Muscle of leg (tissue), 11 donors: Measurements from ENCODE around the gene PLXNA4. TPM values are rescaled to one million over a fixed set of nuclear protein-coding genes. Genes with fewer than 3 reads are reported as not detected.

Source experiments
- DNase-seq: peaks from one replicate; pipeline ENCODE4 v3.0.0; 2013
- H3K27ac ChIP-seq: one replicate; pipeline ENCODE4 v1.5.1; 2013; ENCODE audit warnings: mild to moderate bottlenecking, low read length, control low read depth
- H3K27me3 ChIP-seq: one replicate; pipeline ENCODE4 v1.6.1; 2013; ENCODE audit warnings: low read length; ENCODE audit not compliant: control insufficient read depth, insufficient read depth
- H3K36me3 ChIP-seq: one replicate; pipeline ENCODE4 v1.6.1; 2013; ENCODE audit warnings: low read length; ENCODE audit not compliant: control insufficient read depth, insufficient read depth
- H3K4me1 ChIP-seq: one replicate; pipeline ENCODE4 v1.6.1; 2013; ENCODE audit warnings: low read length; ENCODE audit not compliant: control insufficient read depth, insufficient read depth
- H3K4me3 ChIP-seq: one replicate; pipeline ENCODE4 v1.5.1; 2013; ENCODE audit warnings: low read length, control low read depth
- H3K9me3 ChIP-seq: replicated peaks from 2 replicates; pipeline ENCODE4 v1.6.1; 2013; ENCODE audit warnings: low read depth, low read length; ENCODE audit not compliant: control insufficient read depth
- WGBS: methylation state at CpG from one replicate; pipeline ENCODE4 v1.1.5; 2013; ENCODE audit warnings: missing lambda C conversion rate; ENCODE audit not compliant: insufficient coverage; 5-methylcytosine and 5-hydroxymethylcytosine counted together
- polyA plus RNA-seq, 8 donors: library from polyadenylated mRNA; unstranded; fragments of 120-200 nt; gene quantifications; one replicate each; pipeline versions ENCODE4 v1.2.1 to v1.2.3, GENCODE V29; 2013; ENCODE audit warnings: inconsistent platforms in 1 of 8, low replicate concordance in 1 of 8; ENCODE audit not compliant: insufficient read length in 8 of 8, insufficient read depth in 1 of 8
- total RNA-seq: library from RNA; stranded (reverse); fragments of 120-200 nt; gene quantifications from one replicate; pipeline ENCODE4 v1.2.4, GENCODE V29; 2013

The PLXNA4 gene
- total and polyA plus RNA-seq, 9 donors, result 1.3 to 3.3 (median 2.1) TPM

DNA sequence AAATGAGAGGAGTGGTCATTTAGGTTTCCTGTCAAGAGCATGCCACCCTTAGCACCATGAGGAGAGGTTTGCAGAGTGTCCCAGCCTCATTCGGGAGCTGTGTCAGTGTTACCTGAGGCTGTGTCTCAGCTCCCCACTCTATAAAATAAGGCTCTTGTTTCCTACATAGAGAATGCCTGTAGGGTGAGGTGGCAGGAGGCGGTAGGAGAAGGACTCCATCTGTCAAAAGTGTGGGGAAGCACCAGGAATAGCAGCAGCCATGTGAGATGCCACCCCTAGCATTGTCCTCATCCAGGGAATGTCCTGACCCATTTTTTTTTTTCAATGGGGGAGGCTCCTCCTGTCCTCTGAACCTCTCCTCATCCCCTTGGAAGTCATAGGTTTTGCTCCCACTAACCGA is 451.2 kb downstream of the PLXNA4 start:
- no peaks in the 10 kb centered on the region for H3K4me1 ChIP-seq
- H3K27me3 ChIP-seq, result peaks cover 5% of the 10 kb centered on the region
- no peak overlapping the region for H3K4me3 ChIP-seq
- no CpG with 5 or more reads among the region's 3 CpGs for WGBS
- DNase-seq, result no peak
- H3K27ac ChIP-seq, result no peak overlapping the region
- no peaks in the 10 kb centered on the region for H3K36me3 ChIP-seq
- no peaks in the 10 kb centered on the region for H3K9me3 ChIP-seq

DNA sequence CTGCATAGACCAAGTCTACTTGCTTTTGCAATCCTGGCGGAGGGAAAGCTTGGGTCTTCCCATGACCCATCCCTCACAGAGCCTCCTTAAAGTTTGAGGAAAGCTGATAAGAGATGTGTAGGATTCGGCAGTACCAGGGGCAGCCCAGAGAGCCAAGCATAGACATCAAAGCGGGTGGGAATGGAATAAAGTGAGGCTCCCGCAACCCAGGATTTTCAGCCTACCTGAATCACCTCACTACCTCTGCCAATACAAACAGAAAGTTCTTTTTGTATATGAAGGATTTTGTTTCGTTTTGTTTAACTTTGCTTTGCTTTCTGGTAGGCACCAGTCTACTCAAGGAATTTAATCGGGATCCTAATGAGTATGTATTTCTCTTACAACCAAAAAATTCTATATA is 451.7 kb downstream of the PLXNA4 start:
- Histone ChIP-seq H3K4me1 (no peaks in the 10 kb centered on the region), H3K9me3 (no peaks in the 10 kb centered on the region)
- no CpG with 5 or more reads among the region's 6 CpGs for WGBS

DNA sequence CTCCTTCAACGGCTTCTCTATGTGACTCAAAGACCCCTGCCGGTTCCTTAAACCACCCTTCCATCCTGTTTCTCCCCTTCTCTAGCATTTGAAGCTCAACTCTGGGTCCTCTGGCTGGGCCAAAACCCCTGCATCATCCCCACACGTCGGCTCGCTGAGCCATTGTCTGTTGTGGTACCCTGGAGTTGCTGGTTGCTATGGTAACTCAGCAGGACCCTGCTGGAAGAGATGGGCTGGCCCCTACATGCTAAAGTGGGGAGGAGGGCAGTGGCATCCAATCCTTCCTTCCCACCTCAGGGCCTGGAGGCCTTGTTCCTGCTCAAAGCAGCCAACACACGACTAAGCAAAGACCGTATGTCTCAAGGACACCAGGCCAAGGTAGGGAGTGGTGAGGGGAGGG is 452.5 kb downstream of the PLXNA4 start:
- Histone ChIP-seq H3K9me3 (no peaks in the 10 kb centered on the region), H3K4me1 (no peaks in the 10 kb centered on the region), H3K27ac (no peak overlapping the region), H3K36me3 (no peaks in the 10 kb centered on the region), H3K27me3 (peaks cover 5% of the 10 kb centered on the region), H3K4me3 (no peak overlapping the region)
- no peak for DNase-seq
- WGBS, result 60% methylated on average over 2 of the region's 7 CpGs

More for the DNA sequence above, 451.7 kb downstream of the PLXNA4 start:
- Histone ChIP-seq H3K4me3 (no peak overlapping the region), H3K27me3 (peaks cover 5% of the 10 kb centered on the region), H3K27ac (no peak overlapping the region), H3K36me3 (no peaks in the 10 kb centered on the region)
- DNase-seq, result no peak

DNA sequence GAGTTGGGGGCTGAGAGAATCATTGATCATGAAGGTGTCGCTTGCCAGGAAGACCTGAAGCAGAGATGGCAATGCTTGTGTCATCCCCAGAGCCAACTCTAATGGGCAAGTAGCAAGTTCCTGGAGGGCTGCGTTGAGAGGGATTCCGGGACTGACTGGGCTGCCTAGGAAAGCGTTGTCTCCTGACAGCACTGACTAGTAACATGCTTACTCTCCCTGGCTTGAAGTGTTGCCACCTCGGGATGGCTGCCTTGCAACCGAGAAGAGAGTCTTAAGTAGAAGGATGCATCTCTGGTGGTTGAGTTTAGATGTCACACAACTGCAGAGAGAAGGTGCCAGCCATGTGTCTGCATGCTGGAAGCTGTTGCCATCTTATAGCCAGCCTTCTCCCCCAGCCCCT is 453.4 kb downstream of the PLXNA4 start:
- no peak overlapping the region for H3K4me3 ChIP-seq
- no peaks in the 10 kb centered on the region for H3K9me3 ChIP-seq
- no peak overlapping the region for H3K27ac ChIP-seq
- H3K4me1 ChIP-seq, result no peaks in the 10 kb centered on the region
- H3K27me3 ChIP-seq, result peaks cover 5% of the 10 kb centered on the region
- DNase-seq, result no peak
- no peaks in the 10 kb centered on the region for H3K36me3 ChIP-seq
- WGBS, result 87% methylated on average over 3 of the region's 6 CpGs

DNA sequence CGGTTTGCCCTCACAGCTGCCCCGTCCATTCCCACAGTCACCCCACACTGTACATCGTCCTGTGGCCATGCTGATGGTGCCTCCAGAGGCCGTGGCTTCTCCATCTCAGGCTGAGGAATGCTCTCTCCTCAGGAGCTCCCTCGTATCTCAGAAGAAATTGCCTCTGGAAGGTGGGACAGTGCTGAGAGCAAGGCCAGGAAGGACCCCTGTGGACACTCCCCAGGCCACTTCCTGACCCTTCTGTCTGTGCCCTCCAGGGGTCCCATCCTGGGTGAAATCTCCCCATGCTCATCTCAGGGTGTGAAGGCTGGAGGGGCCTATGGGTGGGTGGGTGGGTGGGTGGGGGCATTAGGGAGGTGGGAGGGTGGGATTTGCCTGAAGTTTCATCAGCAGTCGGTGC is 454.3 kb downstream of the PLXNA4 start:
- WGBS, result no CpG with 5 or more reads among the region's 6 CpGs
- H3K27me3 ChIP-seq, result peaks cover 5% of the 10 kb centered on the region
- H3K4me1 ChIP-seq, result no peaks in the 10 kb centered on the region
- no peak overlapping the region for H3K4me3 ChIP-seq
- no peaks in the 10 kb centered on the region for H3K9me3 ChIP-seq
- H3K27ac ChIP-seq, result no peak overlapping the region
- no peak for DNase-seq
- no peaks in the 10 kb centered on the region for H3K36me3 ChIP-seq

GRCh38 chr7:132118641-132119040 is 457.6 kb downstream of the PLXNA4 start:
- Histone ChIP-seq H3K4me1 (peaks cover 8% of the 10 kb centered on the region), H3K27ac (no peak overlapping the region), H3K9me3 (no peaks in the 10 kb centered on the region), H3K27me3 (peaks cover 5% of the 10 kb centered on the region), H3K36me3 (no peaks in the 10 kb centered on the region), H3K4me3 (no peak overlapping the region)
- WGBS, result no CpG with 5 or more reads among the region's 1 CpG
- DNase-seq, result no peak

DNA sequence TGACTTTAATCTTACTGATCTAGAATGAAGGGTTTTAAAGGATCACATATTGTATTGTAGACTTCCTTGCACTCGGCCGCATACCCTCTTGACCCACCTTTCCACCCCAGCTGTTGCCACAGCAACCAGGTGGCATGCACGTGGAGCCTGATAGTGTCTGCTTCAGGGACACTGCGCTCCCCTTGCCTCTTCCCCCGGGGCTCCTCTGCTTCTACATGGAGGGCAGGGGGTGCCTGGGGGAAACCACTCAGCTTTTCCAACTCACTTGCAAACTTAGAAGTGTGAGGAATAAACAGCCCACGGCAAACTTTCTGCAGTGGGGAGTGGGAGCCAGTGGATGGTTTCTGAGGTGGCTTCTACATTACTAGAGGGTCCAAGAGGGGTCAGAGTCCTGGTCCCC is 458.6 kb downstream of the PLXNA4 start:
- no CpG with 5 or more reads among the region's 6 CpGs for WGBS
- no peak for DNase-seq
- Histone ChIP-seq H3K4me3 (no peak overlapping the region), H3K27me3 (peaks cover 3% of the 10 kb centered on the region), H3K36me3 (no peaks in the 10 kb centered on the region), H3K4me1 (peaks cover 18% of the 10 kb centered on the region), H3K27ac (no peak overlapping the region), H3K9me3 (no peaks in the 10 kb centered on the region)

- Histone ChIP-seq H3K4me3 (no peak overlapping the region), H3K27ac (no peak overlapping the region), H3K9me3 (no peaks in the 10 kb centered on the region), H3K36me3 (no peaks in the 10 kb centered on the region), H3K4me1 (peaks cover 21% of the 10 kb centered on the region), H3K27me3 (peaks cover 3% of the 10 kb centered on the region)
- DNase-seq, result no peak
- no CpG with 5 or more reads among the region's 3 CpGs for WGBS
Measured at GRCh38 chr7:132117181-132117580, 459.1 kb downstream of the PLXNA4 start.

DNA sequence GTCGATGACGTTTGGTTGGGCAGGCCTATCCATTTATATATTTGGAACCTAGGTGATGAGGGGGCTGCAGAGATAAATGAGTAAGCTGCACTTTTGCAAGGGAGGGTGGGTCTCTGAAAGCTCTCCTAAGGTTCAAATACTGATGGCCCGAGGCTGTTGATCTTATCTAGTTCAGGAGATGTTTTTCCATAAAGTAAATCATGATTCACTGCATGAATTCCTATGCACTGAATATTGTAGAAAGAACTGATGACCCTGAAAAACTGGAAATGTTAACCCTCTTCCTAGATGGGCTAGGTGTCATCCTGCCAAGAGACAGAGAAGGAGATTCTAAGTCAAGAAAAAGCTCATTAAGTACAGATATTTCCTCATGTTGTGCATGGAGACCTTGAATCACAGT is 459.9 kb downstream of the PLXNA4 start:
- H3K27ac ChIP-seq, result no peak overlapping the region
- H3K4me3 ChIP-seq, result no peak overlapping the region
- H3K9me3 ChIP-seq, result no peaks in the 10 kb centered on the region
- 100% methylated on average over 1 of the region's 3 CpGs for WGBS
- H3K36me3 ChIP-seq, result no peaks in the 10 kb centered on the region
- peaks cover 3% of the 10 kb centered on the region for H3K27me3 ChIP-seq
- no peak for DNase-seq
- peaks cover 24% of the 10 kb centered on the region for H3K4me1 ChIP-seq

- H3K9me3 ChIP-seq, result no peaks in the 10 kb centered on the region
- H3K27ac ChIP-seq, result no peak overlapping the region
- peaks cover 24% of the 10 kb centered on the region for H3K4me1 ChIP-seq
- H3K4me3 ChIP-seq, result no peak overlapping the region
- WGBS, result no CpG with 5 or more reads among the region's 2 CpGs
- no peak for DNase-seq
- no peaks in the 10 kb centered on the region for H3K36me3 ChIP-seq
- peaks cover 3% of the 10 kb centered on the region for H3K27me3 ChIP-seq
Measured at GRCh38 chr7:132115758-132116157, 460.5 kb downstream of the PLXNA4 start.

DNA sequence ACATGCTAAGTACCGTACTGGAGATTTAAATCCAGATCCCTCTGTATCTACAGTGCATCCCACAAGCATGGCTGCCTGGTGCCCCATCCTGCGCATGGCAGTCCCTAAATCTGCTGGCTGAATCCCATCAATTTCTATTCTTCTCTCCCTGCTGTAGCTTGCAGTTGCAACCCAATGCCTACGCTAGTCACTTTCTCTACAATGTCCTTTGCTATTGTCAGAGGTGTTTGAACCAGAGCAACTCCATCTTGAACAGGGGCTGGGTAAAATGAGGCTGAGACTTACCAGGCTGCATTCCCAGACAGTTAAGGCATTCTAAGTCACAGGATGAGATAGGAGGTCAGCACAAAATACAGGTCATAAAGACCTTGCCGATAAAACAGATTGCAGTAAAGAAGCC is 461.2 kb downstream of the PLXNA4 start:
- WGBS, result 73% methylated on average over 3 of the region's 4 CpGs
- DNase-seq, result no peak
- H3K36me3 ChIP-seq, result no peaks in the 10 kb centered on the region
- no peak overlapping the region for H3K4me3 ChIP-seq
- H3K27ac ChIP-seq, result no peak overlapping the region
- peaks cover 3% of the 10 kb centered on the region for H3K27me3 ChIP-seq
- peaks cover 24% of the 10 kb centered on the region for H3K4me1 ChIP-seq
- H3K9me3 ChIP-seq, result no peaks in the 10 kb centered on the region
